ENCODE results near the gene ERAP2.

DNA sequence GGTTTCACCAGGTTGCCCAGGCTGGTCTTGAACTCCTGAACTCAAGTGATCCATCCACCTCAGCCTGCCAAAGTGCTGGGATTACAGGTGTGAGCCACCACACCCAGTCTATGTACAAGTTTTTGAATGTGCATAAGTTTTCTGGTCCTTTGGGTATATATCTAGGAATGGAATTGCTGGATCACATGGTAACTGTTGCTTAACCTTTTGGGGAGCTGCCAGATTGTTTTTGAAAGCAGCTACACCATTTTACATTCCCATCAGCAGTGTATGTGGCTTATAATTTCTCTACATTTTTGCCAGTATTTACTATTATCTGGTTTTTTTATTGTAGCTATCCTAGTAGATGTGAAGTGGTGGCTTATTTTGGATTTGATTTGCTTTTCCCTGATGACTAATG is 50.7 kb downstream of the ERAP2 start:
- no peak for TF ChIP-seq POLR2A (IDR thresholded peaks at IDR 0.05)
- TF ChIP-seq, protein P1, sequence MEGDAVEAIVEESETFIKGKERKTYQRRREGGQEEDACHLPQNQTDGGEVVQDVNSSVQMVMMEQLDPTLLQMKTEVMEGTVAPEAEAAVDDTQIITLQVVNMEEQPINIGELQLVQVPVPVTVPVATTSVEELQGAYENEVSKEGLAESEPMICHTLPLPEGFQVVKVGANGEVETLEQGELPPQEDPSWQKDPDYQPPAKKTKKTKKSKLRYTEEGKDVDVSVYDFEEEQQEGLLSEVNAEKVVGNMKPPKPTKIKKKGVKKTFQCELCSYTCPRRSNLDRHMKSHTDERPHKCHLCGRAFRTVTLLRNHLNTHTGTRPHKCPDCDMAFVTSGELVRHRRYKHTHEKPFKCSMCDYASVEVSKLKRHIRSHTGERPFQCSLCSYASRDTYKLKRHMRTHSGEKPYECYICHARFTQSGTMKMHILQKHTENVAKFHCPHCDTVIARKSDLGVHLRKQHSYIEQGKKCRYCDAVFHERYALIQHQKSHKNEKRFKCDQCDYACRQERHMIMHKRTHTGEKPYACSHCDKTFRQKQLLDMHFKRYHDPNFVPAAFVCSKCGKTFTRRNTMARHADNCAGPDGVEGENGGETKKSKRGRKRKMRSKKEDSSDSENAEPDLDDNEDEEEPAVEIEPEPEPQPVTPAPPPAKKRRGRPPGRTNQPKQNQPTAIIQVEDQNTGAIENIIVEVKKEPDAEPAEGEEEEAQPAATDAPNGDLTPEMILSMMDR (IDR thresholded peaks at IDR 0.05) = no peak

Data from right lobe of liver (tissue), 4 donors.